Thymus (tissue), 11 donors: Measurements from ENCODE around the gene RGS7. TPM values are rescaled to one million over a fixed set of nuclear protein-coding genes. Genes with fewer than 3 reads are reported as not detected.

ENCODE experiments used
- DNase-seq, 9 donors: peaks; one replicate each; pipeline ENCODE4 v3.0.0-alpha.2; 2013; ENCODE audit warnings: low spot score in 9 of 9, low read depth in 6 of 9, missing footprints in 1 of 9
- H3K27ac ChIP-seq, 2 donors: one replicate each; pipeline ENCODE4 v1.5.1; 2013; ENCODE audit warnings: control low read depth in 1 of 2, low read depth in 1 of 2, low read length in 1 of 2, mild to moderate bottlenecking in 1 of 2, moderate library complexity in 1 of 2
- H3K27me3 ChIP-seq, 2 donors: one replicate each; pipeline ENCODE4 v1.5.1; 2013; ENCODE audit warnings: low read length in 1 of 2; ENCODE audit not compliant: control insufficient read depth in 2 of 2, insufficient read depth in 1 of 2
- H3K36me3 ChIP-seq, 2 donors: one replicate each; pipeline ENCODE4 v1.5.1; 2013; ENCODE audit warnings: low read length in 1 of 2, mild to moderate bottlenecking in 1 of 2, moderate library complexity in 1 of 2; ENCODE audit not compliant: control insufficient read depth in 2 of 2, insufficient read depth in 2 of 2
- H3K4me1 ChIP-seq, 2 donors: one replicate each; pipeline ENCODE4 v1.5.1; 2013; ENCODE audit warnings: low read length in 2 of 2; ENCODE audit not compliant: control insufficient read depth in 2 of 2, insufficient read depth in 2 of 2
- H3K4me3 ChIP-seq, 2 donors: one replicate each; pipeline ENCODE4 v1.5.1; 2013; ENCODE audit warnings: low read length in 2 of 2, control low read depth in 1 of 2, mild to moderate bottlenecking in 1 of 2
- H3K9me3 ChIP-seq, 2 donors: one replicate each; pipeline ENCODE4 v1.5.1; 2013; ENCODE audit warnings: low read length in 1 of 2, mild to moderate bottlenecking in 1 of 2; ENCODE audit not compliant: control insufficient read depth in 2 of 2, insufficient read depth in 1 of 2
- WGBS: extraction: QIAGEN DNeasy Blood & Tissue Kit; methylation state at CpG from one replicate; pipeline ENCODE4 v1.1.7; 2013; 5-methylcytosine and 5-hydroxymethylcytosine counted together
- polyA plus RNA-seq: library from polyadenylated mRNA; stranded (reverse); fragments of 200-250 nt; gene quantifications from one replicate; pipeline ENCODE4 v1.2.3, GENCODE V29; 2013
- total RNA-seq: library from RNA; stranded (reverse); fragments of 120-200 nt; gene quantifications from one replicate; pipeline ENCODE4 v1.2.4, GENCODE V29; 2013
- donor health status: healthy.

Gene RGS7
- total and polyA plus RNA-seq, 2 donors = 0.05 to 0.07 TPM

- H3K36me3 ChIP-seq = no peaks in the 10 kb centered on the region
- no peaks in the 10 kb centered on the region for H3K4me1 ChIP-seq
- no peaks in the 10 kb centered on the region for H3K9me3 ChIP-seq
- no peaks in the 10 kb centered on the region for H3K27me3 ChIP-seq
- no peak overlapping the region for H3K4me3 ChIP-seq
- WGBS = 73% methylated on average over 4 of the region's 4 CpGs
- no peak for DNase-seq
- H3K27ac ChIP-seq = no peak overlapping the region
Observed at GRCh38 chr1:241048622-241049021, 308.4 kb downstream of the RGS7 start.

GRCh38 chr1:241045659-241046058, 311.3 kb downstream of the RGS7 start:
- no peak for DNase-seq
- Histone ChIP-seq H3K36me3 (no peaks in the 10 kb centered on the region), H3K9me3 (no peaks in the 10 kb centered on the region), H3K27ac (no peak overlapping the region), H3K27me3 (no peaks in the 10 kb centered on the region), H3K4me1 (no peaks in the 10 kb centered on the region), H3K4me3 (no peak overlapping the region)
- WGBS = 90% methylated on average over 2 of the region's 2 CpGs

GRCh38 chr1:241034203-241034936, 322.6 kb downstream of the RGS7 start:
- Histone ChIP-seq H3K4me1 (no peaks in the 10 kb centered on the region), H3K4me3 (no peak overlapping the region), H3K36me3 (no peaks in the 10 kb centered on the region), H3K27me3 (no peaks in the 10 kb centered on the region), H3K27ac (no peak overlapping the region), H3K9me3 (no peaks in the 10 kb centered on the region)
- DNase-seq = no peak
- WGBS = 63% methylated on average over 9 of the region's 9 CpGs

- Histone ChIP-seq H3K27me3 (no peaks in the 10 kb centered on the region), H3K36me3 (no peaks in the 10 kb centered on the region), H3K4me3 (no peak overlapping the region), H3K9me3 (no peaks in the 10 kb centered on the region), H3K27ac (no peak overlapping the region), H3K4me1 (no peaks in the 10 kb centered on the region)
- no peak for DNase-seq
- 17% methylated on average over 3 of the region's 3 CpGs for WGBS
Observed at GRCh38 chr1:241024834-241025233, 332.2 kb downstream of the RGS7 start.

- no peak overlapping the region for H3K27ac ChIP-seq
- no peak for DNase-seq
- no peak overlapping the region for H3K4me3 ChIP-seq
- H3K4me1 ChIP-seq = no peaks in the 10 kb centered on the region
- WGBS = 83% methylated on average over 4 of the region's 4 CpGs
- H3K9me3 ChIP-seq = no peaks in the 10 kb centered on the region
- H3K36me3 ChIP-seq = no peaks in the 10 kb centered on the region
- no peaks in the 10 kb centered on the region for H3K27me3 ChIP-seq
Observed at GRCh38 chr1:241022366-241022765, 334.6 kb downstream of the RGS7 start.

GRCh38 chr1:241020851-241021697, 335.9 kb downstream of the RGS7 start:
- WGBS = 90% methylated on average over 6 of the region's 6 CpGs
- H3K4me3 ChIP-seq = no peak overlapping the region
- no peaks in the 10 kb centered on the region for H3K27me3 ChIP-seq
- DNase-seq = no peak
- H3K4me1 ChIP-seq = no peaks in the 10 kb centered on the region
- no peak overlapping the region for H3K27ac ChIP-seq
- no peaks in the 10 kb centered on the region for H3K9me3 ChIP-seq
- H3K36me3 ChIP-seq = no peaks in the 10 kb centered on the region

- WGBS = 86% methylated on average over 7 of the region's 7 CpGs
- Histone ChIP-seq H3K4me3 (no peak overlapping the region), H3K27me3 (no peaks in the 10 kb centered on the region), H3K36me3 (no peaks in the 10 kb centered on the region), H3K4me1 (no peaks in the 10 kb centered on the region), H3K9me3 (no peaks in the 10 kb centered on the region), H3K27ac (no peak overlapping the region)
- no peak for DNase-seq
Observed at GRCh38 chr1:241012708-241013340, 344.2 kb downstream of the RGS7 start.

GRCh38 chr1:241007668-241008067, 349.3 kb downstream of the RGS7 start:
- no peak for DNase-seq
- WGBS = 97% methylated on average over 4 of the region's 4 CpGs
- no peaks in the 10 kb centered on the region for H3K27me3 ChIP-seq

GRCh38 chr1:240999826-241000225, 357.2 kb downstream of the RGS7 start:
- no peak overlapping the region for H3K27ac ChIP-seq
- no peaks in the 10 kb centered on the region for H3K4me1 ChIP-seq
- no peak overlapping the region for H3K4me3 ChIP-seq
- no peak for DNase-seq
- H3K27me3 ChIP-seq = no peaks in the 10 kb centered on the region
- H3K36me3 ChIP-seq = no peaks in the 10 kb centered on the region
- H3K9me3 ChIP-seq = no peaks in the 10 kb centered on the region
- 81% methylated on average over 8 of the region's 8 CpGs for WGBS

More at GRCh38 chr1:241007668-241008067, 349.3 kb downstream of the RGS7 start:
- H3K36me3 ChIP-seq = no peaks in the 10 kb centered on the region
- H3K9me3 ChIP-seq = no peaks in the 10 kb centered on the region
- no peak overlapping the region for H3K27ac ChIP-seq
- H3K4me1 ChIP-seq = no peaks in the 10 kb centered on the region
- no peak overlapping the region for H3K4me3 ChIP-seq
